H1 (cell line): ENCODE measurements around the gene CFAP157. TPM values are rescaled to one million over a fixed set of nuclear protein-coding genes. Genes with fewer than 3 reads are reported as not detected.

ENCODE experiments used
- CTCF ChIA-PET: fragments of 300-600 bp; sonication (Branson Sonifier 250); formaldehyde crosslinking; loops from one replicate; lab custom pipeline; 2021; ENCODE audit not compliant: partially characterized antibody; lab: Charles Lee
- POLR2A ChIA-PET: fragments of 300-600 bp; sonication (Branson Sonifier 250); formaldehyde crosslinking; loops from one replicate; lab custom pipeline; 2021; ENCODE audit warnings: inconsistent platforms; ENCODE audit not compliant: partially characterized antibody; lab: Charles Lee
- DNase-seq, 2 experiments: peaks; one replicate each; pipeline versions ENCODE4 v3.0.0 to v3.0.0-alpha.2; 2010 to 2022; ENCODE audit warnings: low spot score in 2 of 2, low read depth in 1 of 2, mixed read lengths in 1 of 2
- FAIRE-seq: peaks from 2 replicates; lab custom pipeline; 2011; peaks lifted over from hg19 to GRCh38; lab: Jason Lieb, UNC
- H2AFZ ChIP-seq: 2 replicates; pipeline ENCODE4 v1.8.1; 2012; ENCODE audit warnings: low read length, inconsistent platforms
- H2AK5ac ChIP-seq: 2 replicates; pipeline ENCODE4 v1.6.1; 2013; ENCODE audit warnings: low read depth, low read length
- H2BK120ac ChIP-seq: replicated peaks from 2 replicates; pipeline ENCODE3; 2013; ENCODE audit warnings: low read depth, low read length, inconsistent platforms
- H2BK12ac ChIP-seq: 2 replicates; pipeline ENCODE4 v1.6.1; 2013; ENCODE audit warnings: low read depth, low read length
- H2BK15ac ChIP-seq: 2 replicates; pipeline ENCODE4 v1.6.1; 2013; ENCODE audit warnings: low read length
- H2BK20ac ChIP-seq: 2 replicates; pipeline ENCODE4 v1.6.1; 2013; ENCODE audit warnings: low read length
- H2BK5ac ChIP-seq: 2 replicates; pipeline ENCODE4 v1.6.1; 2013; ENCODE audit warnings: low read depth, low read length
- H3K14ac ChIP-seq: 2 replicates; pipeline ENCODE4 v1.6.1; 2013; ENCODE audit warnings: inconsistent platforms; ENCODE audit not compliant: insufficient read length
- H3K18ac ChIP-seq: 2 replicates; pipeline ENCODE4 v1.6.1; 2013; ENCODE audit warnings: low read length; ENCODE audit errors: extremely low read depth
- H3K23ac ChIP-seq: 2 replicates; pipeline ENCODE4 v1.6.1; 2013; ENCODE audit warnings: inconsistent platforms; ENCODE audit not compliant: insufficient read length
- H3K23me2 ChIP-seq: 2 replicates; pipeline ENCODE4 v1.6.1; 2013; ENCODE audit warnings: low read depth, low read length
- H3K27ac ChIP-seq: 2 replicates; pipeline ENCODE4 v1.6.1; 2011; ENCODE audit warnings: low read depth, low read length, inconsistent platforms
- H3K27me3 ChIP-seq, 4 experiments: replicated peaks in 1 of 4; 1 replicate in 1 of 4; 2 replicates in 3 of 4; pipeline versions ENCODE4 v1.6.1 to v1.8.1; 2011 to 2013; ENCODE audit warnings: low read length in 3 of 4, mild to moderate bottlenecking in 3 of 4, inconsistent platforms in 2 of 4, mixed read lengths in 2 of 4, moderate library complexity in 1 of 4; ENCODE audit not compliant: control insufficient read depth in 3 of 4, insufficient read depth in 3 of 4; ENCODE audit errors: extremely low read depth in 1 of 4
- H3K36me3 ChIP-seq, 4 experiments: 2 replicates each; pipeline versions ENCODE4 v1.6.1 to v1.8.1; 2011 to 2013; ENCODE audit warnings: mild to moderate bottlenecking in 4 of 4, low read length in 3 of 4, moderate library complexity in 2 of 4, control low read depth in 1 of 4, inconsistent platforms in 1 of 4; ENCODE audit not compliant: insufficient read depth in 4 of 4, control insufficient read depth in 2 of 4
- H3K4ac ChIP-seq: replicated peaks from 2 replicates; pipeline ENCODE3; 2013; ENCODE audit warnings: low read length, low read depth, mixed read lengths, inconsistent platforms; ENCODE audit not compliant: insufficient read length
- H3K4me1 ChIP-seq, 4 experiments: replicated peaks in 1 of 4; 1 replicate in 1 of 4; 2 replicates in 3 of 4; pipeline versions ENCODE4 v1.6.1 to v1.8.1; 2011 to 2013; ENCODE audit warnings: low read length in 3 of 4, inconsistent platforms in 2 of 4, mixed read lengths in 1 of 4; ENCODE audit not compliant: insufficient read depth in 4 of 4, control insufficient read depth in 3 of 4
- H3K4me2 ChIP-seq, 2 experiments: 2 replicates each; pipeline versions ENCODE4 v1.6.1 to v1.8.1; 2011 to 2013; ENCODE audit warnings: low read depth in 2 of 2, low read length in 2 of 2, control low read depth in 1 of 2, inconsistent platforms in 1 of 2, mild to moderate bottlenecking in 1 of 2; ENCODE audit not compliant: insufficient read depth in 1 of 2
- H3K4me3 ChIP-seq, 4 experiments: fragments of 200-600, 300-600 bp in 1 of 4; sonication (generic), shearing (Covaris generic), sonication (Bioruptor Twin) in 1 of 4; 2 replicates each; pipeline versions ENCODE4 v1.5.1 to v1.8.1; 2011 to 2016; ENCODE audit warnings: low read length in 4 of 4, low read depth in 3 of 4, control low read depth in 2 of 4, inconsistent platforms in 2 of 4, mild to moderate bottlenecking in 2 of 4, mixed read lengths in 1 of 4, moderate library complexity in 1 of 4; ENCODE audit not compliant: insufficient read depth in 2 of 4; ENCODE audit errors: extremely low read depth in 1 of 4
- H3K56ac ChIP-seq: replicated peaks from 2 replicates; pipeline ENCODE3; 2013; ENCODE audit warnings: low read depth, mild to moderate bottlenecking, mixed read lengths, low read length, inconsistent platforms; ENCODE audit not compliant: insufficient read length
- H3K79me1 ChIP-seq: 2 replicates; pipeline ENCODE4 v1.6.1; 2013; ENCODE audit warnings: low read depth, low read length, control low read depth
- H3K79me2 ChIP-seq, 2 experiments: 2 replicates each; pipeline versions ENCODE4 v1.6.1 to v1.8.1; 2012 to 2013; ENCODE audit warnings: low read length in 2 of 2, mild to moderate bottlenecking in 2 of 2, inconsistent platforms in 1 of 2; ENCODE audit not compliant: insufficient read depth in 2 of 2, control insufficient read depth in 1 of 2
- H3K9ac ChIP-seq, 4 experiments: replicated peaks in 1 of 4; 1 replicate in 1 of 4; 2 replicates in 3 of 4; pipeline versions ENCODE4 v1.6.1 to v1.8.1; 2011 to 2013; ENCODE audit warnings: low read depth in 3 of 4, low read length in 3 of 4, control low read depth in 2 of 4, mild to moderate bottlenecking in 2 of 4, moderate library complexity in 2 of 4, inconsistent platforms in 1 of 4; ENCODE audit errors: extremely low read depth in 1 of 4
- H3K9me3 ChIP-seq, 2 experiments: 2 replicates each; pipeline versions ENCODE4 v1.6.1 to v1.8.1; 2012 to 2013; ENCODE audit warnings: mild to moderate bottlenecking in 2 of 2, moderate library complexity in 2 of 2, control low read depth in 1 of 2, inconsistent platforms in 1 of 2, low read depth in 1 of 2, low read length in 1 of 2, mixed read lengths in 1 of 2; ENCODE audit not compliant: insufficient read depth in 2 of 2
- H4K20me1 ChIP-seq, 2 experiments: replicated peaks in 1 of 2; 2 replicates each; pipeline versions ENCODE3 to v1.8.1; 2011 to 2013; ENCODE audit warnings: inconsistent platforms in 2 of 2, low read length in 2 of 2, mild to moderate bottlenecking in 1 of 2; ENCODE audit not compliant: insufficient read depth in 2 of 2, control insufficient read depth in 1 of 2
- H4K5ac ChIP-seq: 2 replicates; pipeline ENCODE4 v1.6.1; 2013; ENCODE audit warnings: low read length, low read depth, mixed read lengths, inconsistent platforms; ENCODE audit not compliant: insufficient read length
- H4K8ac ChIP-seq: 2 replicates; pipeline ENCODE4 v1.8.0; 2013; ENCODE audit warnings: mild to moderate bottlenecking, moderate library complexity, low read length, inconsistent platforms; ENCODE audit not compliant: insufficient read depth; ENCODE audit errors: extremely low read depth
- H4K91ac ChIP-seq: replicated peaks from 2 replicates; pipeline ENCODE3; 2013; ENCODE audit warnings: low read length, mixed read lengths, inconsistent platforms; ENCODE audit not compliant: insufficient read length
- E2F6 ChIP-seq: IDR thresholded peaks from 2 replicates; pipeline ENCODE4 v1.6.1; 2012; ENCODE audit warnings: inconsistent platforms
- HDAC6 ChIP-seq: IDR thresholded peaks from one replicate; pipeline ENCODE4 v1.7.1; 2012; ENCODE audit warnings: low read depth, mild to moderate bottlenecking, inconsistent platforms, low read length, moderate library complexity
- KDM4A ChIP-seq: IDR thresholded peaks from one replicate; pipeline ENCODE4 v1.7.1; 2012; ENCODE audit warnings: low read depth, mild to moderate bottlenecking, moderate library complexity, low read length, inconsistent platforms; ENCODE audit not compliant: severe bottlenecking
- MAX ChIP-seq: IDR thresholded peaks from 2 replicates; pipeline ENCODE4 v1.6.1; 2012; ENCODE audit warnings: inconsistent platforms
- RAD21 ChIP-seq, 2 experiments: IDR thresholded peaks in 1 of 2; conservative IDR thresholded peaks in 1 of 2; 2 replicates each; pipeline ENCODE4 v1.6.1; 2011; ENCODE audit warnings: low read depth in 2 of 2, low read length in 2 of 2, improper control_type of control experiment in 1 of 2, inconsistent platforms in 1 of 2, mild to moderate bottlenecking in 1 of 2, moderate library complexity in 1 of 2
- SIX5 ChIP-seq: IDR thresholded peaks from 2 replicates; pipeline ENCODE4 v1.6.1; 2011; ENCODE audit warnings: mild to moderate bottlenecking, low read depth, low read length
- TCF12 ChIP-seq: IDR thresholded peaks from 2 replicates; pipeline ENCODE4 v1.6.1; 2011; ENCODE audit warnings: low read depth, mild to moderate bottlenecking, low read length
- TEAD4 ChIP-seq: IDR thresholded peaks from 2 replicates; pipeline ENCODE4 v1.6.1; 2012; ENCODE audit warnings: low read depth, low read length, inconsistent platforms, mixed read lengths
- USF2 ChIP-seq: IDR thresholded peaks from 2 replicates; pipeline ENCODE4 v1.6.1; 2011; ENCODE audit warnings: low read length, improper control_type of control experiment
- WGBS, 2 experiments: shearing (Covaris generic) in 1 of 2; methylation state at CpG; one replicate each; pipeline versions ENCODE4 v1.1.6 to v1.1.7; 2013 to 2015; ENCODE audit warnings: low lambda C conversion rate in 2 of 2, mixed read lengths in 2 of 2, inconsistent platforms in 1 of 2, low coverage in 1 of 2, missing lambda C conversion rate in 1 of 2; ENCODE audit not compliant: insufficient replicate concordance in 2 of 2, insufficient coverage in 1 of 2, insufficient read length in 1 of 2; ENCODE audit errors: extremely low coverage in 1 of 2, missing lambda C conversion rate in 1 of 2; 5-methylcytosine and 5-hydroxymethylcytosine counted together
- polyA plus RNA-seq, 7 experiments: library from polyadenylated mRNA; depleted of rRNA in 3 of 7; stranded (reverse) in 5 of 7; unstranded in 2 of 7; fragments of >200 nt in 5 of 7; fragments of 200-250 nt in 2 of 7; gene quantifications; 1 replicate in 5 of 7; 2 replicates in 1 of 7; 4 replicates in 1 of 7; pipeline versions ENCODE4 v1.2.1 to v1.2.3, GENCODE V29; 2011 to 2013; ENCODE audit warnings: missing spikeins in 2 of 7, mixed read lengths in 2 of 7
- total RNA-seq: library from RNA; stranded (reverse); fragmentation: NEBNext Ultra II Directional; extraction: Animal tissue kit (Norgen Biotek cat#: 25700); gene quantifications from 2 replicates; pipeline ENCODE4 v1.2.1, GENCODE V29; 2021

CFAP157 gene
- total and polyA plus RNA-seq, 2 of the 8 experiments (the other 6 are each of a cell fraction or from before 2014, with no cell fraction given) = not detected

- no peak overlapping the region for H4K8ac ChIP-seq
- H3K4me1 ChIP-seq = no peaks in the 10 kb centered on the region
- peak overlapping the region in 1 of 2 experiments; percentile 55; a peak in 2 of 4 replicates for H3K4me2 ChIP-seq
- no peak overlapping the region for H3K56ac ChIP-seq
- FAIRE-seq (no peak), DNase-seq (no peak)
- no peak overlapping the region for H4K5ac ChIP-seq
- 0 out of 8 replicates have a peak overlapping the region, but pooled peaks of 1 of the 4 experiments have one; percentile 59 for H3K4me3 ChIP-seq
- no peak overlapping the region for H4K91ac ChIP-seq
- no peaks in the 10 kb centered on the region for H3K27me3 ChIP-seq
- H3K23me2 ChIP-seq = 0 out of 2 replicates have a peak, but pooled peaks cover 1% of the 10 kb centered on the region
- no peaks in the 10 kb centered on the region for H3K79me2 ChIP-seq
- H2AK5ac ChIP-seq = no peak overlapping the region
- no peaks in the 10 kb centered on the region for H4K20me1 ChIP-seq
- no peak overlapping the region for H3K9ac ChIP-seq
- CTCF ChIA-PET = interaction anchor here (0.7 to 1.0 kb wide), 2 partner anchors 8 to 107 kb away, joined by 3 read pairs; partner anchors contain the start of gene CFAP157
- no peak overlapping the region for H2BK15ac ChIP-seq
- H3K9me3 ChIP-seq = no peaks in the 10 kb centered on the region
- H2BK12ac ChIP-seq = no peak overlapping the region
- H2BK20ac ChIP-seq = no peak overlapping the region
- no peak overlapping the region for H2AFZ ChIP-seq
- no peak overlapping the region for H2BK120ac ChIP-seq
- H2BK5ac ChIP-seq = no peak overlapping the region
- H3K4ac ChIP-seq = no peak overlapping the region
- POLR2A ChIA-PET = interaction anchor here (0.9 to 1.0 kb wide), 2 partner anchors 10 to 33 kb away, joined by 3 read pairs; no protein-coding TSS in a partner anchor
- WGBS, 2 experiments = 89% methylated on average over 5 of the region's 5 CpGs; no CpG with 5 or more reads in 1 of the 2 experiments
- no peaks in the 10 kb centered on the region for H3K79me1 ChIP-seq
- H3K23ac ChIP-seq = no peak overlapping the region
- H3K27ac ChIP-seq = no peak overlapping the region
- H3K14ac ChIP-seq = no peak overlapping the region
- TF ChIP-seq TCF12 = no peak
- no peak for TF ChIP-seq KDM4A
- TF ChIP-seq USF2 = no peak
- no peak for TF ChIP-seq RAD21 (IDR thresholded peaks at IDR 0.05 in 1 of 2, conservative IDR thresholded peaks at IDR 0.05 in 1 of 2; ENCODE audit: low read depth in 2 of 2, low read length in 2 of 2)
- TF ChIP-seq MAX = no peak
- TF ChIP-seq TEAD4 = no peak
- TF ChIP-seq E2F6 = no peak
- no peak for TF ChIP-seq HDAC6
- no peak for TF ChIP-seq SIX5
- no peak overlapping the region for H3K18ac ChIP-seq
- H3K36me3 ChIP-seq = no peaks in the 10 kb centered on the region; a peak in 1 of 8 replicates
Observed at GRCh38 chr9:127698386-127698785, 8.4 kb upstream of the CFAP157 start.
